SU-DHL-6 (cell line): ENCODE measurements around the gene CCDC138.

Experiments
- EZH2phosphoT487 ChIP-seq: fragments of 200-600 bp; sonication (generic), shearing (Covaris generic); conservative IDR thresholded peaks from 2 replicates; pipeline ENCODE4 v1.6.1; 2018; ENCODE audit warnings: mild to moderate bottlenecking, antibody characterized with exemption, low read length, moderate library complexity, mixed read lengths
- TF ChIP-seq, protein P1 (sequence below): fragments of 200-600 bp; sonication (generic); IDR thresholded peaks from one replicate; pipeline ENCODE4 v1.5.1; 2017; ENCODE audit warnings: antibody characterized with exemption, mild to moderate bottlenecking, low read length, moderate library complexity; ENCODE audit not compliant: insufficient read depth, poor library complexity, severe bottlenecking

DNA sequence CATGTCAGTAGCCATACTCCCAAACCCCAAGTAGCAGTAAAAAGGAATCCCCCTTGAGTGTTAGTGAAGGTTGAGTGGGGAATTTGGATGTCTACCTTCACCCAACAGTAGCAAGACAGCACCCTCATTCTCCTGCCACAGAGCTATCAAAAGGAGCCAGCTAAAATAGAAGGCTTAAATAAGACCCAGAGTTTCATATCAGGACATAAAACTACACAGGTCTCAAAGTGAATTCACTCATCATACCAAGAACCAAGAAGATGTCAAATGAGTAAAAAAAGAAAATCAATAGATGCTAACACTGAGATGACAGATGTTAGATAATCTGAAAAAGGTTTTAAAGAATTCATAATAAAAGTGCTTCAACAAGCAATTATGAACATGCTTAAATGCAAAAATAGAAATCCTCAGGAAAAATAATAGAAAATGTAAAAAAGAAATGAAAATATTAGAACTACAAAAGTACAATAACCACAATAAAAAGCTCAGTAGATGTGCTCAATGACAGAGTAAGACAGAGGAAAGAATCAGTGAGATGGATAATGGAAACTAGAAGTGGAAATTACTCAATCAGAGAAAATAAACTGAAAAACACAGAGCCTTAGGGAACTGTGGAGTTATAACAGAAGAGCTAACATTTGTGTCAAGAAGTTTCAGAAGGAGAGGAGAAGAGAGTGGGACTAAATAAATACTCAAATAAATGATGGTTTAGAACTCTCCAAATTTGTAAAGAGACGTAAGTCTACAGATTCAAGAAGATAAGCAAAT lies 111.9 kb downstream of the CCDC138 start:
- TF ChIP-seq, protein P1, sequence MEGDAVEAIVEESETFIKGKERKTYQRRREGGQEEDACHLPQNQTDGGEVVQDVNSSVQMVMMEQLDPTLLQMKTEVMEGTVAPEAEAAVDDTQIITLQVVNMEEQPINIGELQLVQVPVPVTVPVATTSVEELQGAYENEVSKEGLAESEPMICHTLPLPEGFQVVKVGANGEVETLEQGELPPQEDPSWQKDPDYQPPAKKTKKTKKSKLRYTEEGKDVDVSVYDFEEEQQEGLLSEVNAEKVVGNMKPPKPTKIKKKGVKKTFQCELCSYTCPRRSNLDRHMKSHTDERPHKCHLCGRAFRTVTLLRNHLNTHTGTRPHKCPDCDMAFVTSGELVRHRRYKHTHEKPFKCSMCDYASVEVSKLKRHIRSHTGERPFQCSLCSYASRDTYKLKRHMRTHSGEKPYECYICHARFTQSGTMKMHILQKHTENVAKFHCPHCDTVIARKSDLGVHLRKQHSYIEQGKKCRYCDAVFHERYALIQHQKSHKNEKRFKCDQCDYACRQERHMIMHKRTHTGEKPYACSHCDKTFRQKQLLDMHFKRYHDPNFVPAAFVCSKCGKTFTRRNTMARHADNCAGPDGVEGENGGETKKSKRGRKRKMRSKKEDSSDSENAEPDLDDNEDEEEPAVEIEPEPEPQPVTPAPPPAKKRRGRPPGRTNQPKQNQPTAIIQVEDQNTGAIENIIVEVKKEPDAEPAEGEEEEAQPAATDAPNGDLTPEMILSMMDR, result no peak
- no peak for TF ChIP-seq EZH2phosphoT487
